Kidney epithelial cell (primary cell): ENCODE data around the gene RAPGEF1. TPM values are rescaled to one million over a fixed set of nuclear protein-coding genes. Genes with fewer than 3 reads are reported as not detected.

Experiments used
- DNase-seq: peaks from one replicate; pipeline ENCODE4 v3.0.0-alpha.2; 2010; ENCODE audit warnings: low read depth
- H3K27me3 ChIP-seq: 2 replicates; pipeline ENCODE4 v1.6.0; 2011; ENCODE audit warnings: low read length; ENCODE audit not compliant: control insufficient read depth, insufficient read depth
- H3K36me3 ChIP-seq: 2 replicates; pipeline ENCODE4 v1.5.1; 2011; ENCODE audit warnings: low read length; ENCODE audit not compliant: control insufficient read depth, insufficient read depth
- H3K4me3 ChIP-seq: 2 replicates; pipeline ENCODE4 v1.5.1; 2011; ENCODE audit warnings: low read depth, mild to moderate bottlenecking, control low read depth, low read length
- CTCF ChIP-seq: IDR thresholded peaks from 2 replicates; pipeline ENCODE4 v1.5.1; 2011; ENCODE audit warnings: mild to moderate bottlenecking, moderate library complexity, low read length, control low read depth, inconsistent platforms; ENCODE audit not compliant: insufficient read depth, poor library complexity, severe bottlenecking
- total RNA-seq: library from RNA; depleted of rRNA; stranded (reverse); fragments of >200 nt; gene quantifications from 2 replicates; pipeline ENCODE4 v1.2.3, GENCODE V29; 2015

The RAPGEF1 gene
- total RNA-seq, 1 donor from 2014 or later: 43.5 TPM

- Histone ChIP-seq H3K4me3 (no peak overlapping the region), H3K36me3 (no peaks in the 10 kb centered on the region), H3K27me3 (no peaks in the 10 kb centered on the region)
- TF ChIP-seq CTCF: no peak
- no peak for DNase-seq
Measured at GRCh38 chr9:131701789-131702337, 38.0 kb downstream of the RAPGEF1 start.

DNA sequence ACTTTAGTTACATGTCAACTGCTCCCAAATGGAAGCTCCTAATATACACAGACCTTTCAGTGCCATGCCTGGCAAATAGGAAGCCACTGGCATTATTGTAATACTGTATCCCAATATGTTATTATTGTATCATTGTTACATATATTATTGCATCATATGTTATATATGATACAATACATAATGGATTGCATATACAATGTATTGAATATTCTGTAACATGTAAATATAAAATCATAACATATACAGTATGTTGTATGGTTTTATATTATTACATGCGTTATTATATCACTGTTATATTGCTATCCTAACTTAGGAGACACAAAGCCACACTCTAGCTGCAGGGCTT, 38.5 kb downstream of the RAPGEF1 start:
- H3K4me3 ChIP-seq: no peak overlapping the region
- TF ChIP-seq CTCF: no peak
- no peak for DNase-seq
- H3K27me3 ChIP-seq: no peaks in the 10 kb centered on the region
- no peaks in the 10 kb centered on the region for H3K36me3 ChIP-seq

DNA sequence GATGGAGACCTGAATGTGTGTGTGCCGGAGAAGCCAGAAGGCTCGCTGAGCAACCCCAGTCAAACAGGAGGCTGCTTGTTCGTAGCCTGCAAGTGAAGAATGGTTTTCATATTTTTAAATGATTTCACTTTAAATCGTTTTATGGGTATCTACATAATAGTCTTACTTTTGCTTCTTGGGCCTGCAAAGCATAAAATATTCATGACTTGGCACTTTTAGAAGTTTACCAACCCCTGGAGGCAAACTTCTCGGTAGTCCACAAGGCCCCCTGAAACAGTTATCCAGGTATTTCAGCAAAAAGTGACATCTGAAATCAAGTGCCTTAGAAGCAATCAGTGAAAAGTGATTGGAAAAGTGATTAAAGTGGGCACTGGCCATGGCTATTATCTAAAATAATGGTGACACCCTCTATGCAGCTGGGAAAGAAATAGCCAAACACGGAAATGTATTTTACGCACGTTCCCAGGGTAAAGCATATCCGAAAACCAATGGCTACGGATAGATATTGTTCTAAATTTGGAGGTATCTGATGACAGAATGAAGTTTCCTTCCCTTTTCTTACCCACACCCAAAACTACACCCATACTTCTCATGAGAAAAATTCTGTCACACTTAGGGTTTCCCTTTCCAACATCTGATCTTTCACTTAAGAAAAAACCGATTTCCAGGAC, 39.0 kb downstream of the RAPGEF1 start:
- Histone ChIP-seq H3K36me3 (no peaks in the 10 kb centered on the region), H3K27me3 (no peaks in the 10 kb centered on the region), H3K4me3 (no peak overlapping the region)
- DNase-seq: no peak
- no peak for TF ChIP-seq CTCF

DNA sequence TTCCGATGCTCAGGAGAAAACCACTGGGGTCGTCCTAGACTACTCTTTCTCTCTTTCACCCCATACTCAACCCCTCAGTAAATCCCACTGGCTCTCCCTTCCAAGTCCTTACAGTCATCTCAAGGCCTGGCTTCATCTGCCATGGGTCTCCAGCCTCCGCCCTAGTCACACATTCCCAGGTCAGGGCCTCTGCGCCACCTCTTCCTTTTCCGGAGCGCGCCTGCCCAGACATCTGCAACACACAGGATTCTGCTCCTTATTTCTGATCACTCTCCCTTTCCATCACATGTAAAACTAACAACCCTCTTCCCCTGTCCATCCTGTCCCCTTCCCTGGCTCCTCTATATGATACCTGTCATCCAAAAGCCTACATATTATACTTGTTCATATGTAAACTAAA, 39.8 kb downstream of the RAPGEF1 start:
- no peak for DNase-seq
- no peaks in the 10 kb centered on the region for H3K36me3 ChIP-seq
- H3K27me3 ChIP-seq: no peaks in the 10 kb centered on the region
- H3K4me3 ChIP-seq: no peak overlapping the region
- TF ChIP-seq CTCF: no peak

- DNase-seq: no peak
- no peak for TF ChIP-seq CTCF
- H3K27me3 ChIP-seq: no peaks in the 10 kb centered on the region
- H3K36me3 ChIP-seq: no peaks in the 10 kb centered on the region
- H3K4me3 ChIP-seq: no peak overlapping the region
Measured at GRCh38 chr9:131698618-131698985, 41.3 kb downstream of the RAPGEF1 start.
